K562 (cell line): Measurements from ENCODE around the gene SLC66A2. TPM values are rescaled to one million over a fixed set of nuclear protein-coding genes. Genes with fewer than 3 reads are reported as not detected.

ENCODE experiments used
- ATAC-seq: fragments of 200-7000 bp; cut with Tn5 transposase; 3 replicates; pipeline ENCODE4 v1.9.1; 2020; ENCODE audit warnings: moderate library complexity
- BruUV-seq: library from RNA; stranded (reverse); fragments of 400-500 nt; replicated peaks from 2 replicates; lab custom pipeline; 2021; lab: Mats Ljungman, UMichigan
- CTCF ChIA-PET: fragments of 300-600 bp; formaldehyde crosslinking; extraction: SDS; loops from one replicate; lab custom pipeline; 2021; ENCODE audit warnings: low intra/inter-chr PET ratio; lab: Yijun Ruan, JAX
- POLR2A ChIA-PET: fragments of 300-600, 350-650 bp; sonication (Branson Sonifier 250); formaldehyde crosslinking; extraction: SDS; loops from one replicate; lab custom pipeline; 2021; ENCODE audit warnings: antibody characterized with exemption, inconsistent platforms; lab: Yijun Ruan, JAX
- DNase-seq, 4 experiments: peaks; one replicate each; pipeline versions ENCODE4 v3.0.0 to v3.0.0-alpha.2; 2011 to 2018; ENCODE audit warnings: low spot score in 3 of 4, mixed read lengths in 3 of 4; ENCODE audit errors: extremely low read depth in 1 of 4
- FAIRE-seq: peaks from 2 replicates; lab custom pipeline; 2011; peaks lifted over from hg19 to GRCh38; lab: Jason Lieb, UNC
- H2AFZ ChIP-seq: 2 replicates; pipeline ENCODE4 v1.6.0; 2011; ENCODE audit warnings: low read depth, low read length, control low read depth, inconsistent platforms
- H3K27ac ChIP-seq: fragments of 200-600 bp; 3 replicates; pipeline ENCODE4 v1.8.0; 2011; ENCODE audit warnings: low read depth, mild to moderate bottlenecking, control low read depth, inconsistent platforms, low read length, moderate library complexity, mixed read lengths; ENCODE audit errors: extremely low read depth
- H3K27me3 ChIP-seq, 2 experiments: fragments of 300-600 bp in 1 of 2; 2 replicates in 1 of 2; 3 replicates in 1 of 2; pipeline versions ENCODE4 v1.6.0 to v1.8.0; 2011; ENCODE audit warnings: inconsistent platforms in 2 of 2, low read length in 2 of 2, mild to moderate bottlenecking in 1 of 2, mixed read lengths in 1 of 2, moderate library complexity in 1 of 2; ENCODE audit not compliant: control insufficient read depth in 2 of 2, insufficient read depth in 2 of 2
- H3K36me3 ChIP-seq: fragments of 300-600 bp; 3 replicates; pipeline ENCODE4 v1.8.0; 2011; ENCODE audit warnings: mild to moderate bottlenecking, low read length, inconsistent platforms; ENCODE audit not compliant: control insufficient read depth, insufficient read depth
- H3K4me1 ChIP-seq, 2 experiments: fragments of 200-600 bp in 1 of 2; replicated peaks in 1 of 2; 2 replicates in 1 of 2; 3 replicates in 1 of 2; pipeline versions ENCODE4 v1.5.1 to v1.8.0; 2011; ENCODE audit warnings: inconsistent platforms in 2 of 2, low read length in 2 of 2, mild to moderate bottlenecking in 1 of 2, mixed read lengths in 1 of 2, moderate library complexity in 1 of 2; ENCODE audit not compliant: control insufficient read depth in 2 of 2, insufficient read depth in 2 of 2
- H3K4me2 ChIP-seq: 2 replicates; pipeline ENCODE4 v1.6.1; 2011; ENCODE audit warnings: low read length, control low read depth, inconsistent platforms, mixed read lengths; ENCODE audit not compliant: insufficient read depth
- H3K4me3 ChIP-seq: fragments of 200-600 bp; sonication (generic), shearing (Covaris generic); 2 replicates; pipeline ENCODE4 v1.5.1; 2016; ENCODE audit warnings: control low read depth, inconsistent platforms
- H3K79me2 ChIP-seq: fragments of 200-600 bp; 3 replicates; pipeline ENCODE4 v1.8.0; 2011; ENCODE audit warnings: low read length, inconsistent platforms; ENCODE audit not compliant: control insufficient read depth, insufficient read depth
- H3K9ac ChIP-seq, 2 experiments: 2 replicates each; pipeline versions ENCODE4 v1.6.0 to v1.6.1; 2011; ENCODE audit warnings: low read depth in 2 of 2, low read length in 2 of 2, control low read depth in 1 of 2, inconsistent platforms in 1 of 2, mild to moderate bottlenecking in 1 of 2, mixed read lengths in 1 of 2; ENCODE audit not compliant: insufficient read depth in 1 of 2
- H3K9me1 ChIP-seq: one replicate; pipeline ENCODE4 v1.6.0; 2011; ENCODE audit warnings: inconsistent platforms, mild to moderate bottlenecking, low read length, moderate library complexity; ENCODE audit not compliant: control insufficient read depth, insufficient read depth
- H3K9me3 ChIP-seq: replicated peaks from 2 replicates; pipeline ENCODE4 v1.5.1; 2011; ENCODE audit warnings: low read depth, low read length, inconsistent platforms; ENCODE audit not compliant: control insufficient read depth, insufficient read depth
- H4K20me1 ChIP-seq: replicated peaks from 2 replicates; pipeline ENCODE4 v1.6.1; 2011; ENCODE audit warnings: low read length, inconsistent platforms, mixed read lengths; ENCODE audit not compliant: control insufficient read depth, insufficient read depth
- ELF4 ChIP-seq: fragments of 450-650 bp; formaldehyde crosslinking; IDR thresholded peaks from 2 replicates; pipeline ENCODE4 v1.4.0; 2022; ENCODE audit warnings: missing genetic modification characterization
- EP400 ChIP-seq: fragments of 450-650 bp; IDR thresholded peaks from 2 replicates; pipeline ENCODE4 v1.6.1; 2017; ENCODE audit warnings: antibody characterized with exemption, mild to moderate bottlenecking, moderate library complexity
- HINFP ChIP-seq: fragments of 450-650 bp; conservative IDR thresholded peaks from 2 replicates; pipeline ENCODE4 v1.6.1; 2016; ENCODE audit warnings: missing genetic modification characterization, low read depth, mild to moderate bottlenecking, control low read depth, missing compliant biosample characterization
- HNRNPH1 ChIP-seq: fragments of 200-400 bp; formaldehyde crosslinking; optimal IDR thresholded peaks from 2 replicates; pipeline ENCODE3; 2017; ENCODE audit warnings: low read depth, mild to moderate bottlenecking, low read length, moderate library complexity
- HNRNPL ChIP-seq: fragments of 200-400 bp; formaldehyde crosslinking; IDR thresholded peaks from 2 replicates; pipeline ENCODE4 v1.6.1; 2017; ENCODE audit warnings: low read depth, mild to moderate bottlenecking, low read length
- HOXB6 ChIP-seq: fragments of 250-450 bp; sonication (Bioruptor Pico); IDR thresholded peaks from 2 replicates; pipeline ENCODE4 v1.5.1; 2022; ENCODE audit warnings: mild to moderate bottlenecking, borderline replicate concordance
- KLF13 ChIP-seq: fragments of 450-650 bp; IDR thresholded peaks from 2 replicates; pipeline ENCODE4 v1.6.1; 2016; ENCODE audit warnings: missing genetic modification characterization, low read depth, mild to moderate bottlenecking, missing compliant biosample characterization, moderate library complexity, borderline replicate concordance
- KLF6 ChIP-seq: fragments of 250-450 bp; sonication (Bioruptor Pico); IDR thresholded peaks from 2 replicates; pipeline ENCODE4 v1.4.0; 2020; ENCODE audit warnings: mild to moderate bottlenecking, moderate library complexity, borderline replicate concordance
- RBM34 ChIP-seq: fragments of 200-400 bp; formaldehyde crosslinking; IDR thresholded peaks from 2 replicates; pipeline ENCODE4 v1.6.1; 2018; ENCODE audit warnings: low read length, borderline replicate concordance; ENCODE audit not compliant: insufficient read depth
- RREB1 ChIP-seq: fragments of 250-450 bp; sonication (Bioruptor Pico); IDR thresholded peaks from 2 replicates; pipeline ENCODE4 v1.4.0; 2020
- TFAP4 ChIP-seq: sonication (generic); formaldehyde crosslinking; IDR thresholded peaks from 2 replicates; pipeline ENCODE4 v1.8.0; 2022; ENCODE audit warnings: missing genetic modification reagents, mild to moderate bottlenecking, moderate library complexity, borderline replicate concordance
- WGBS: fragments of 100-300 bp; shearing (Covaris generic); methylation state at CpG from one replicate; pipeline ENCODE4 v1.1.6; 2016; ENCODE audit warnings: low coverage, mixed read lengths; ENCODE audit not compliant: insufficient coverage; ENCODE audit errors: missing lambda C conversion rate; 5-methylcytosine and 5-hydroxymethylcytosine counted together
- in situ Hi-C: fragments of 300-500 bp; cut with MboI; formaldehyde crosslinking; loops from 4 replicates; pipeline ENCODE4 v1.15.0; 2018; ENCODE audit warnings: inconsistent platforms, mixed read lengths
- intact Hi-C: fragments of 100-400 bp; cut with micrococcal nuclease; formaldehyde crosslinking; loops from 2 replicates; pipeline ENCODE4 v1.14.2; 2022
- polyA plus RNA-seq, 8 experiments: library from polyadenylated mRNA; depleted of rRNA in 4 of 8; stranded (reverse) in 5 of 8; unstranded in 3 of 8; fragments of >200 nt; fragmentation: Nextera tagmentation in 2 of 8; fragmentation: Illumina TruSeq in 1 of 8; extraction: Ambion mirVana in 2 of 8; extraction: Trizol in 1 of 8; gene quantifications; 2 replicates each; pipeline versions ENCODE4 v1.2.1 to v1.2.3, GENCODE V29; 2011 to 2014; ENCODE audit warnings: inconsistent platforms in 1 of 8, missing spikeins in 1 of 8
- total RNA-seq, 7 experiments: library from RNA; depleted of rRNA in 6 of 7; stranded (reverse); fragments of >200 nt in 6 of 7; fragmentation: Illumina TruSeq in 2 of 7; extraction: Trizol in 2 of 7; gene quantifications; 2 replicates each; pipeline versions ENCODE4 v1.2.1 to v1.2.3, GENCODE V29; 2011 to 2021; ENCODE audit warnings: low replicate concordance in 1 of 7

SLC66A2 gene
- total and polyA plus RNA-seq, 9 of the 15 experiments (the other 6 are each of a cell fraction or from before 2014, with no cell fraction given), result 0.25 to 17.5 (median 5.6) TPM

GRCh38 chr18:79985172-79985571, 33.7 kb upstream of the SLC66A2 start:
- in situ Hi-C loops, result no loop called here
- Histone ChIP-seq H3K9me1 (peaks cover 7% of the 10 kb centered on the region), H2AFZ (no peak overlapping the region), H3K27me3 (no peaks in the 10 kb centered on the region), H4K20me1 (peaks cover 21% of the 10 kb centered on the region), H3K4me2 (no peak overlapping the region)
- 93% methylated on average over 9 of the region's 12 CpGs for WGBS
- ChIA-PET POLR2A (interaction anchor here (0.7 to 1.8 kb wide), 3 partner anchors 17 to 49 kb away, joined by 3 to 4 read pairs (median 4); partner anchors contain the start of gene RBFA), CTCF (no interaction called here)
- FAIRE-seq, result no peak
- TF ChIP-seq RREB1 (CRISPR knock-in tag) (no peak), TFAP4 (CRISPR knock-in tag) (no peak), HOXB6 (CRISPR knock-in tag) (no peak), ELF4 (CRISPR knock-in tag) (no peak), HINFP (tag) (no peak), RBM34 (no peak), EP400 (no peak), HNRNPH1 (no peak), KLF13 (tag) (no peak), HNRNPL (no peak), KLF6 (CRISPR knock-in tag) (no peak)
- TF ChIP-seq, all 486 proteins: peak for 0
- Histone ChIP-seq H3K27ac (no peak overlapping the region), H3K9ac (no peak overlapping the region), H3K4me3 (no peak overlapping the region), H3K9me3 (no peaks in the 10 kb centered on the region), H3K36me3 (peaks cover 50% of the 10 kb centered on the region), H3K79me2 (peaks cover 93% of the 10 kb centered on the region), H3K4me1 (peaks cover 18 to 21% of the 10 kb centered on the region in 2 experiments; a peak in 4 of 5 replicates)
- DNase-seq (no peak), ATAC-seq (no peak)
- no TSS peak for BruUV-seq
- intact Hi-C loops, result no loop called here
